Ovary (tissue), 3 donors: ENCODE measurements around the gene BRD7.

Experiments
- EP300 ChIP-seq: sonication (generic); formaldehyde crosslinking; IDR thresholded peaks from one replicate; pipeline ENCODE4 v1.6.1; 2017; ENCODE audit warnings: antibody characterized with exemption
- POLR2A ChIP-seq: fragments of 450-650 bp; IDR thresholded peaks from one replicate; pipeline ENCODE4 v1.6.1; 2017; ENCODE audit warnings: antibody characterized with exemption, mild to moderate bottlenecking, moderate library complexity
- TF ChIP-seq, protein P1 (sequence below), 3 donors: fragments of 450-650 bp in 2 of 3; fragments of 200-600 bp in 1 of 3; IDR thresholded peaks; one replicate each; pipeline versions ENCODE4 v1.5.1 to v1.8.0; 2016 to 2022; ENCODE audit warnings: antibody characterized with exemption in 3 of 3, mild to moderate bottlenecking in 1 of 3
- donor health status: DM: no; HTN: no; CAD: no.

DNA sequence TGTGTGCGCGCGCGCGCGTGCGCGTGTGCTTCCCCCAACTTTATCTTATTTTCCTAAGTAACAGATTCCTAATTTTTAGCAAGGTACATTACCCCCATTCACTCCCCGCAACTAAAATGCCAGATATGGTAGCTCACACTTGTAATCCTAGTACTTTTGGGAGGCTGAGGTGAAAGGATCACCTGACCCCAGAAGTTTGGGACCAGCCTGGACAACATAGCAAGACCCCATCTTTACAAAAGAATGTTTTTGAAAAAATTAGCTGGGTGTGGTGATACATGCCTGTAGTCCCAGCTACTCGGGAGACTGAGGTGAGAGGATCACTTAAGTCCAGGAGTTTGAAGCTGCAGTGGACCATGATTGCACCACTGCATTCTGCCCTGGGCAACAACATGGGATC lies 5.1 kb downstream of the BRD7 start:
- TF ChIP-seq POLR2A (no peak), EP300 (no peak)
- TF ChIP-seq, protein P1, sequence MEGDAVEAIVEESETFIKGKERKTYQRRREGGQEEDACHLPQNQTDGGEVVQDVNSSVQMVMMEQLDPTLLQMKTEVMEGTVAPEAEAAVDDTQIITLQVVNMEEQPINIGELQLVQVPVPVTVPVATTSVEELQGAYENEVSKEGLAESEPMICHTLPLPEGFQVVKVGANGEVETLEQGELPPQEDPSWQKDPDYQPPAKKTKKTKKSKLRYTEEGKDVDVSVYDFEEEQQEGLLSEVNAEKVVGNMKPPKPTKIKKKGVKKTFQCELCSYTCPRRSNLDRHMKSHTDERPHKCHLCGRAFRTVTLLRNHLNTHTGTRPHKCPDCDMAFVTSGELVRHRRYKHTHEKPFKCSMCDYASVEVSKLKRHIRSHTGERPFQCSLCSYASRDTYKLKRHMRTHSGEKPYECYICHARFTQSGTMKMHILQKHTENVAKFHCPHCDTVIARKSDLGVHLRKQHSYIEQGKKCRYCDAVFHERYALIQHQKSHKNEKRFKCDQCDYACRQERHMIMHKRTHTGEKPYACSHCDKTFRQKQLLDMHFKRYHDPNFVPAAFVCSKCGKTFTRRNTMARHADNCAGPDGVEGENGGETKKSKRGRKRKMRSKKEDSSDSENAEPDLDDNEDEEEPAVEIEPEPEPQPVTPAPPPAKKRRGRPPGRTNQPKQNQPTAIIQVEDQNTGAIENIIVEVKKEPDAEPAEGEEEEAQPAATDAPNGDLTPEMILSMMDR (IDR thresholded peaks at IDR 0.05): no peak
